Prostate gland (tissue), 2 donors: ENCODE data around the gene GFOD2. TPM values are rescaled to one million over a fixed set of nuclear protein-coding genes. Genes with fewer than 3 reads are reported as not detected.

ENCODE experiments used
- DNase-seq: peaks from one replicate; pipeline ENCODE4 v3.0.0-alpha.2; 2019; ENCODE audit warnings: low spot score
- H3K27ac ChIP-seq, 2 donors: fragments of 200-600 bp; sonication (generic); 2 replicates each; pipeline ENCODE4 v1.5.1; 2017 to 2019
- H3K27me3 ChIP-seq: fragments of 200-600 bp; sonication (generic); replicated peaks from 2 replicates; pipeline ENCODE4 v1.5.1; 2019; ENCODE audit not compliant: insufficient read depth
- H3K36me3 ChIP-seq, 2 donors: fragments of 200-600 bp; sonication (generic); 1 replicate in 1 of 2; 2 replicates in 1 of 2; pipeline versions ENCODE4 v1.5.1 to v1.8.1; 2017 to 2019
- H3K4me1 ChIP-seq: fragments of 200-600 bp; sonication (generic); replicated peaks from 2 replicates; pipeline ENCODE4 v1.5.1; 2019
- H3K4me3 ChIP-seq, 2 donors: fragments of 200-600 bp; sonication (generic); 2 replicates each; pipeline ENCODE4 v1.5.1; 2017 to 2019
- H3K9me3 ChIP-seq: fragments of 200-600 bp; sonication (generic); 2 replicates; pipeline ENCODE4 v1.5.1; 2017
- POLR2A ChIP-seq: fragments of 450-650 bp; IDR thresholded peaks from one replicate; pipeline ENCODE4 v1.6.1; 2016; ENCODE audit warnings: antibody characterized with exemption, mild to moderate bottlenecking
- POLR2AphosphoS5 ChIP-seq: sonication (generic); formaldehyde crosslinking; IDR thresholded peaks from one replicate; pipeline ENCODE4 v1.6.1; 2017; ENCODE audit warnings: antibody characterized with exemption
- WGBS: methylation state at CpG from one replicate; pipeline ENCODE4 v1.1.5; 2018; 5-methylcytosine and 5-hydroxymethylcytosine counted together
- intact Hi-C: fragments of 100-400 bp; cut with DNase I; formaldehyde crosslinking; loops from one replicate; pipeline ENCODE4 v1.14.2; 2022
- total RNA-seq, 2 donors: library from RNA; depleted of rRNA; stranded (reverse); fragments of >200 nt; gene quantifications; one replicate each; pipeline ENCODE4 v1.1.0, GENCODE V29; 2016
- TF ChIP-seq, protein P1 (sequence below), 4 experiments: fragments of 200-600 bp in 2 of 4; fragments of 450-650 bp in 2 of 4; sonication (generic) in 2 of 4; IDR thresholded peaks; 1 replicate in 3 of 4; 2 replicates in 1 of 4; pipeline ENCODE4 v1.5.1; 2016 to 2019; ENCODE audit warnings: antibody characterized with exemption in 4 of 4, mild to moderate bottlenecking in 2 of 4, moderate library complexity in 2 of 4

The GFOD2 gene
- total RNA-seq, 2 donors from 2014 or later = 16.0 to 27.4 TPM

DNA sequence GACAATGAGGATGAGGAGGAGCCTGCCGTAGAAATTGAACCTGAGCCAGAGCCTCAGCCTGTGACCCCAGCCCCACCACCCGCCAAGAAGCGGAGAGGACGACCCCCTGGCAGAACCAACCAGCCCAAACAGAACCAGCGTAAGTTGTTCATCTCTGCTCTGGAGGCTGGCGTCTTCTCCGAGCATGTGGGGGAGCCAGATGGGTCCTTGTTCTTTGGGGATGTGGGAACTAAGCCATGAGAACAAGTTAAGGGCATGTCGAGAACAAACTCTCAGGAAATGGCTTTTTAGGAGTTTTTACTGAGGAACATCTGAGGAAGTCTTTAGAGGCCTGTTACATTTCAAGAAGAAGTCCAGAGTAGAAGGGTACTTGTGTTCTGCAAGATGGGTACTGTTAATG lies 82.4 kb downstream of the GFOD2 start:
- TF ChIP-seq, protein P1, sequence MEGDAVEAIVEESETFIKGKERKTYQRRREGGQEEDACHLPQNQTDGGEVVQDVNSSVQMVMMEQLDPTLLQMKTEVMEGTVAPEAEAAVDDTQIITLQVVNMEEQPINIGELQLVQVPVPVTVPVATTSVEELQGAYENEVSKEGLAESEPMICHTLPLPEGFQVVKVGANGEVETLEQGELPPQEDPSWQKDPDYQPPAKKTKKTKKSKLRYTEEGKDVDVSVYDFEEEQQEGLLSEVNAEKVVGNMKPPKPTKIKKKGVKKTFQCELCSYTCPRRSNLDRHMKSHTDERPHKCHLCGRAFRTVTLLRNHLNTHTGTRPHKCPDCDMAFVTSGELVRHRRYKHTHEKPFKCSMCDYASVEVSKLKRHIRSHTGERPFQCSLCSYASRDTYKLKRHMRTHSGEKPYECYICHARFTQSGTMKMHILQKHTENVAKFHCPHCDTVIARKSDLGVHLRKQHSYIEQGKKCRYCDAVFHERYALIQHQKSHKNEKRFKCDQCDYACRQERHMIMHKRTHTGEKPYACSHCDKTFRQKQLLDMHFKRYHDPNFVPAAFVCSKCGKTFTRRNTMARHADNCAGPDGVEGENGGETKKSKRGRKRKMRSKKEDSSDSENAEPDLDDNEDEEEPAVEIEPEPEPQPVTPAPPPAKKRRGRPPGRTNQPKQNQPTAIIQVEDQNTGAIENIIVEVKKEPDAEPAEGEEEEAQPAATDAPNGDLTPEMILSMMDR (IDR thresholded peaks at IDR 0.05) = no peak
- no peak for TF ChIP-seq POLR2A
- TF ChIP-seq POLR2AphosphoS5 = no peak
- Histone ChIP-seq H3K27ac (no peak overlapping the region), H3K9me3 (no peaks in the 10 kb centered on the region), H3K4me3 (no peak overlapping the region), H3K27me3 (no peaks in the 10 kb centered on the region), H3K36me3 (peaks cover 0 to 3% of the 10 kb centered on the region in 2 donors), H3K4me1 (peaks cover 3% of the 10 kb centered on the region)
- DNase-seq = no peak
- intact Hi-C loops = no loop called here
- WGBS = 78% methylated on average over 8 of the region's 8 CpGs

DNA sequence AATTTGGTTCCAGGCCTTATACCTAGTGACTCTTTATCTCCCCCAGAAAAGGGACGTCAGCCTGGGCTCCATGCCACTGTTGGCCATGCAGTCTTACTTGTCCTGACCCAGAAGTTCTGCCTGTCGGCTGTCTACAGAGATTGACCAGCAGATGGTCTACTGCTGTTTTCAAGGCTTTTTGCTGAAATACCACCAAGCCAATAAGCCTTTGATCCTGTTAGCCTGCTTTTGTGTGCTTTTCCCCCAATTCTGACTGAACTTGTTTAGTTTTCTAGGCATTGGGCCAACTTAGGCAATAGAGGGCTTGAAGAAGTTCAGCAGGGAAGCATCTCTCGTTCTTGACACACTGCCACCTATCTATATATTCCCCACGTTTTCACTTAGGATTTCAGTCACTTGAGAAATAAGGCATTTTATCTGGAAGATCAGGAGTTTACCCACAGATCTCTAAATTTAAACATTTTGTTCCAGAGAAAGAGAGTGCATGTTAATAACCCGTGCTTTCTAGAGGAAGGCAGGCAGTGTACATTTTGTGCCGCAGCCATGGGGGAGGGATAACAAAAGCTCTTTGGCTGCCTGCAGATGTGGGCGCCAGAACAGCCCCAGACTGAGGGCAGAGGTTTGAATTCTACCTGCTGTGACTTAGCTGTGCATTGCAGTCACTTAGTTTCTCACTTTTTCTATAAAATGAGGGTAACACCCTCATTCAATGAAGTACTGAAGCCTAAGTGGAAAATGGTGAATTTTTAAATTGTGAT lies 86.5 kb downstream of the GFOD2 start:
- TF ChIP-seq, protein P1 (IDR thresholded peaks at IDR 0.05) = no peak
- no peak for TF ChIP-seq POLR2A
- TF ChIP-seq POLR2AphosphoS5 = no peak
- H3K36me3 ChIP-seq = peaks cover 0 to 11% of the 10 kb centered on the region in 2 donors
- H3K4me1 ChIP-seq = peaks cover 3% of the 10 kb centered on the region

DNA sequence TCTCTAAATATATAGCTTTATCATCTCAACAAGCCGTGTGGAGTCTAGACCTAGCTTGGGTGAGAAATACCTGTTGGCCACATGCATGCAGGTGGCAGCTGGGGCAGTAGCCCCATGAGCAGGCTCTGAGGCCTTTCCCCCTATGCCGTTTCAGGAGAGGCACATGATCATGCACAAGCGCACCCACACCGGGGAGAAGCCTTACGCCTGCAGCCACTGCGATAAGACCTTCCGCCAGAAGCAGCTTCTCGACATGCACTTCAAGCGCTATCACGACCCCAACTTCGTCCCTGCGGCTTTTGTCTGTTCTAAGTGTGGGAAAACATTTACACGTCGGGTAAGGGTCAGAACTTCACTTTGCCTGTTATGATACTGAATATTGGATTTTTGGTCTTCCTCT lies 90.9 kb downstream of the GFOD2 start:
- no peak for DNase-seq
- H3K4me1 ChIP-seq = peaks cover 3% of the 10 kb centered on the region
- H3K27ac ChIP-seq = no peak overlapping the region
- WGBS = 93% methylated on average over 14 of the region's 14 CpGs
- TF ChIP-seq POLR2A = no peak
- no peak for TF ChIP-seq POLR2AphosphoS5
- TF ChIP-seq, protein P1 (IDR thresholded peaks at IDR 0.05) = no peak
- no peaks in the 10 kb centered on the region for H3K27me3 ChIP-seq
- no peaks in the 10 kb centered on the region for H3K9me3 ChIP-seq
- intact Hi-C loops = no loop called here
- no peak overlapping the region for H3K4me3 ChIP-seq
- H3K36me3 ChIP-seq = peaks cover 0 to 17% of the 10 kb centered on the region in 2 donors

More for the DNA sequence above, 86.5 kb downstream of the GFOD2 start:
- intact Hi-C loops = no loop called here
- 25% methylated on average over 7 of the region's 7 CpGs for WGBS
- Histone ChIP-seq H3K9me3 (no peaks in the 10 kb centered on the region), H3K4me3 (no peak overlapping the region), H3K27me3 (no peaks in the 10 kb centered on the region), H3K27ac (no peak overlapping the region)
- DNase-seq = no peak

Other genes with a start within 250 kb of the GFOD2 start
- gene ATP6V0D1, start 238.2 kb downstream of the GFOD2 start, total RNA-seq = 100 to 1,000 TPM in 1 of 2 donors, 10 to 100 TPM in 1; 98.3 to 138 TPM
- 1 to 10 TPM in 1 of 2 donors, not detected in 1; 1.5 TPM for gene AGRP, start 235.8 kb downstream of the GFOD2 start, total RNA-seq
- gene RIPOR1, start 190.5 kb downstream of the GFOD2 start, total RNA-seq = 100 to 1,000 TPM in 1 of 2 donors, 10 to 100 TPM in 1; 32.5 to 121 TPM
- gene CTCF, start 156.8 kb downstream of the GFOD2 start, total RNA-seq = 10 to 100 TPM; 39.9 to 48.9 TPM
- gene CARMIL2, start 74.2 kb downstream of the GFOD2 start, total RNA-seq = 1 to 10 TPM; 4.8 to 5.1 TPM
- 10 to 100 TPM; 17.1 to 45.4 TPM for gene ACD, start 59.1 kb downstream of the GFOD2 start, total RNA-seq
- 10 to 100 TPM in 1 of 2 donors, 1 to 10 TPM in 1; 3.4 to 13.7 TPM for gene PARD6A, start 58.4 kb downstream of the GFOD2 start, total RNA-seq
- gene ENKD1, start 52.6 kb downstream of the GFOD2 start, total RNA-seq = 10 to 100 TPM; 20.6 to 29.1 TPM
- gene C16orf86, start 52.5 kb downstream of the GFOD2 start, total RNA-seq = 10 to 100 TPM in 1 of 2 donors, 1 to 10 TPM in 1; 10.0 to 18.3 TPM
- gene RANBP10, start 87.2 kb upstream of the GFOD2 start, total RNA-seq = 10 to 100 TPM; 11.1 to 22.8 TPM
- gene TSNAXIP1, start 87.6 kb upstream of the GFOD2 start, total RNA-seq = 1 to 10 TPM; 2.1 to 8.0 TPM
- gene THAP11, start 123.0 kb upstream of the GFOD2 start, total RNA-seq = 10 to 100 TPM; 60.2 to 78.6 TPM
- gene NUTF2, start 127.6 kb upstream of the GFOD2 start, total RNA-seq = 100 to 1,000 TPM in 1 of 2 donors, 10 to 100 TPM in 1; 61.5 to 234 TPM
- gene CENPT, start 128.4 kb upstream of the GFOD2 start, total RNA-seq = 10 to 100 TPM; 28.1 to 69.2 TPM
- 10 to 100 TPM; 47.3 to 76.5 TPM for gene EDC4, start 153.7 kb upstream of the GFOD2 start, total RNA-seq
- gene NRN1L, start 165.6 kb upstream of the GFOD2 start, total RNA-seq = 1 to 10 TPM; 4.0 to 4.4 TPM
- 10 to 100 TPM; 16.7 to 53.2 TPM for gene PSKH1, start 173.9 kb upstream of the GFOD2 start, total RNA-seq
- under 1 TPM in 1 of 2 donors, not detected in 1; 0.85 TPM for gene CTRL, start 212.5 kb upstream of the GFOD2 start, total RNA-seq
- 10 to 100 TPM; 29.9 to 42.5 TPM for gene PSMB10, start 217.5 kb upstream of the GFOD2 start, total RNA-seq
- gene LCAT, start 224.8 kb upstream of the GFOD2 start, total RNA-seq = 10 to 100 TPM in 1 of 2 donors, 1 to 10 TPM in 1; 6.9 to 17.4 TPM
- gene SLC12A4, start 249.3 kb upstream of the GFOD2 start, total RNA-seq = 10 to 100 TPM; 32.6 to 89.1 TPM